HTERT RPE-1 (cell line): ENCODE results near the gene IZUMO1.
"Not testable (repeated sequence)": the region's sequence is repeated elsewhere in the genome, so short reads cannot be mapped to it uniquely, and the experiment has no call there.

Experiments
- in situ Hi-C: fragments of 300-500 bp; cut with MboI; formaldehyde crosslinking; loops from 4 replicates; pipeline ENCODE4 v1.14.3; 2020; ENCODE audit warnings: low sequenced_read_pairs

Gene IZUMO1

DNA sequence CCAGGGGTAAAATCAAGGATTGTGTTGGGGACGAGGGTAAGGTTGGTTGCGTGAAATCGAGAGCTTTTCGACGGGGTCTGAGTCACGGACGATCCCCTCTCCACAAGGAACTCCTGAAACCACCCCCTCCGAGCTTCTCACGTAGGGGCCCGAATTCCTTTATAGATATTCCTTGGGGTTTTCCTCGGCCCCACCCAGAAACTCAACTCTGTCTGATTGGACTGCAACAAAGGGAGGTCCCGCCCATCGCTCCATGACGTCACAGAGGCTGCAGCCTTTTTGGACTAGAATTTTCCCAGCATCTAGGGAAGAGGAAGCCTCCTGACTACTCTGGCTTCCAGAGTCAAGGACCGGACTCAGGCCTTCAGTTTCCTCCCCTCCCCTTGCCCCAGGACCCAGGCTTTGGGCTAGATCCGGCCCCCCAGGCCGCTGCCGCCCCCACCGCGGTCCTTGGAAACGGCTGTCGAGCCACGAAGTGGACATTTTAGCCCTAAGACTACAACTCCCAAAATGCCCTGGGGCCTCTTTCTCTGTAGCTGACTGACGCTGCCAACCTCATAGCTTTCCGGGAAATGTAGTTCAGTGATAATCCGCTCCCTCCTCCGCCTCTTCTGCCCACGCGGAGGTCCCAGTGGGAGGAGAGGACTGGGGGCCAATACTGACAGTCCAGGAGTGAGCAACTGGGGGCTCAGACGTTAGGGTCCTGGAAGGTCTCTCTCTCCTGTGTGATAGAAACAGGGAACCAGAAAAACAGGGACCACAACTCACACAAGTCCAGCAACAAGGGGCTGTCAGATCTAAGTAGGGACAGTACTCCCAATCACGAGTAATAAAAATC is at the start of gene IZUMO1:
Gene IZUMO1 (minus strand): TSS at position 172 of the 838 bp plus-strand sequence. CDS start 1,050 bp downstream, outside the sequence.
- in situ Hi-C loops: no loop called here

DNA sequence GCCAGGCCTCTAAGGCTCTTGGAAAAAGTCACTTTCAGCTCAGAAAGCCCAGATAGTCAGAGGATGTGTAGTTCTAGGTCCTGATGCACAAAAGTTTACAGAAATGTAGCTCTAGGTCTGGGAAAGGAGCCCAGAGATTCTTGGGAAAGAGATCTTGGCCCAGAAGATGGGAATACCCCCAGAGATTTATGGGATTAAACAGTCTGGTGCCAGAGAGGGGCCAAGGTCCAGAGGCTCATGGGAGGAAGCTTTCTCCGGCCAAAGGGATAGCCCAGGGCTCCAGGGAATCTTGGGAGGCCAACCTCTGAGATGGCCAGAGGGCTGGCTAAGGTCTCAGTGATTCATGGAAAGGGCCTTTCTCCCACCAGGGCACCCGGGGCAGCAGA is 49.0 kb upstream of the IZUMO1 start:
- in situ Hi-C loops: no loop called here

DNA sequence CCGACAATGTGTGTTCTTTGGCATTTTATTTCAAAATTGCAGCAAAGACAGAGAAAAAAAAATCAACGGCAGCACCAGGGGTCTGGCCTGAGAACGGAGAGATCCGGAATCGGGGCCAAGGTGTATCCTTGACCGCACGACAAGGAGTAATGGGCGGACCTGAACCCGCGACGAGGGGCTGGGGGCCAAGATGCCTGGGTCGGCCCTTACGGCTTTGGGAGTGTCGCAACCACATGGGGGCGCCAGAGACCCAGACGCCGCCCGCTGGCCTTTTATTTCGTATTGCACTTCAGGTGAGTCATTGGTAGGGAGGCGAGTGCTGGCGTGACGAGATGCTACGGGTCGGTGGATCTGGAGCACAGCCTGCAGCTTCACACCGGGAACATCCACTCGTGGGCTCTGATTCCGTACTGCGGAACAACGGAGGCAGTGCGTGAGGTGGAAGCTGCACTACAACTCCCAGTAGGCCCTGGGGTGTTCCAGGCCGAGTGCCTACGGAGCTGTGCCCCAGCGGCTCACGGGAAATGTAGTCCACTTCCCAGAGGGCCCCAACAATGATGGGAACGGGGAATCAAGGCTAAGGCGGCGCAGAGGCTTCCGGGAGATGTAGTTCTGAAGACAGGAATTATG is 48.5 kb upstream of the IZUMO1 start:
- in situ Hi-C loops: no loop called here

DNA sequence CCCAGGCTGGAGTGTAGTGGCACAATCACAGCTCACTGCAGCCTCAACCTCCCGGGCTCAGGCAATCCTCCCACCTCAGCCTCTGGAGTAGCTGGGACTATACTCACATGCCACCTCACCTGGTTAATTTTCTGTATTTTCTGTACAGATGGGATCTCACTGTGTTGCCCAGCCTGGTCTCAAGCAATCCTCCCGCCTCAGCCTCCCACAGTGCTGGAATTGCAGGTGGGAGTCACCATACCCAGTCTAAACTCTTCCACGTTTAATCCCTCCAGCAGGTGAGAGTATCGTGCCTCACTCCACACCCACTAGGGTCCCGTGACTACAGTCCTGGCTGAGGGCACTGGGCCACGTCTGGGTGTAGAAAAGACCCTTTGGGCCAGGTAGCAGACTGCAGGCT is 47.6 kb upstream of the IZUMO1 start:
- in situ Hi-C loops: no loop called here

DNA sequence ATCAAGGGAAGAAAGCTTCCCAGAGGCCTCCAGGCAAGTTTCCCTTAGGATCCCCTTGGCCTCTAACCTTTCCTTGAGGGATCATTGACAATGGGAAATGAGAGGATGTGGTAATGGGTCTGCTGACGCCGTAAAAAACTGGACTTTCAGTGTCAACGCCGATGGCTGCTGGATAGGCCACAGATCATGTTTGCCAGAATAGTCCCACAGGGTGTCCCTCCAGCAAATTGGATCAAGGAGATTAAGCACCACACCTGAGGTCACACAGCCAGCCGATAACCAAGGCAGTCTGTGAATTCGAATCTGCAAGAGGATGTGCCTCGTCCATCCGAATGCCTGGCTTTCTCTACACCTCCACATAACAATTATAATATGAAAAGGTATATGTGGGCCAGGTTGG is 46.6 kb upstream of the IZUMO1 start:
- in situ Hi-C loops: no loop called here

DNA sequence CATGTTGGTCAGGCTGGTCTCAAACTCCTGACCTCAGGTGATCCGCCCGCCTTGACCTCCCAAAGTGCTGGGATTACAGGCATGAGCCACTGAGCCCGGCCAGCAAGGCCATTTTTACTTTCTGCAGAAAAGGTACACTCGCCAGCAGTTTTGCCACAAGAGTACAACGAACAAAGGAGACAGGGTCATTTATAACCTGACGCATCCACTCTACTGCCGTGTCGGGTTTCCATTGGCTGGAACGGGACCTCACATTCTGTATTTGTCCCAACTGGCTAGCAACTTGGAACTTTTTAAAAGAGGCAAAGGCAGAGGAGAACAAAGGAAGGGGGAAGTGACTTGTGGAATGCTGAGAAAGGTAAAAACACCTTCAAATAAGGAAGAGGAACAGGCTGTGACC is 40.6 kb upstream of the IZUMO1 start:
- in situ Hi-C loops: not testable (repeated sequence)

DNA sequence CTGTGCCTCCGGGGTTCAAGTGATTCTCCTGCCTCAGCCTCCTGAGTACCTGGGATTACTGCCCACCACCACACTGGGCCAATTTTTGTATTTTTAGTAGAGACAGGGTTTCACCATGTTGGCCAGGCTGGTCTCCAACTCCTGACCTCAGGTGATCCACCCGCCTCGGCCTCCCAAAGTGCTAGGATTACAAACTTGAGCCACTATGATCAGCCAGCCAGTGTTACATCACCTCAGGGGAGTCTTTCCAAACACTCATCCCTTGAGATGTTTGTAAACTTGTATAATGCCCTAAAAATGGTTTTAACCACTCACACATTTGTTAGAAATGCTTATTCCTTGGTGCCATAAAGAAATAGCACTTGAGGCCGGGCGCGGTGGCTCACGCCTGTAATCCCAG is 39.7 kb upstream of the IZUMO1 start:
- in situ Hi-C loops: not testable (repeated sequence)

DNA sequence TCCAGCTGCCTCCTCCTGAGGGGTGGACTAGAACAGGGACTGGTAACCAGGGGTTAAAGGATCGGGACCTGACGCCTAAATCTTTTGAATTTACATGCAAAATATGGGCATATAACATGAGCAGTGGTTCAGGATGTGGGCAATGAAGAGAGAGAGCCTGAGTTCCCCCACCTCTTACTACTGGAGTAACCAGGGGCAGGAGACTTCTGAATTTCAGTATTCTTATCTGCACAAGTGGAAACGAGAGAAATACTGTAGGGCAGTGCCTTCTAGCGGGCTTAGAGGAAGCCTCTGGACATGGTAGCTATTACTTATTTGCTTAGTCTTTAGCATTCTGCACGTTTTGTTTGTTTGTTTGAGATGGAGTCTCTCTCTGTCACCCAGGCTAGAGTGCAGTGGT is 37.8 kb upstream of the IZUMO1 start:
- in situ Hi-C loops: no loop called here

DNA sequence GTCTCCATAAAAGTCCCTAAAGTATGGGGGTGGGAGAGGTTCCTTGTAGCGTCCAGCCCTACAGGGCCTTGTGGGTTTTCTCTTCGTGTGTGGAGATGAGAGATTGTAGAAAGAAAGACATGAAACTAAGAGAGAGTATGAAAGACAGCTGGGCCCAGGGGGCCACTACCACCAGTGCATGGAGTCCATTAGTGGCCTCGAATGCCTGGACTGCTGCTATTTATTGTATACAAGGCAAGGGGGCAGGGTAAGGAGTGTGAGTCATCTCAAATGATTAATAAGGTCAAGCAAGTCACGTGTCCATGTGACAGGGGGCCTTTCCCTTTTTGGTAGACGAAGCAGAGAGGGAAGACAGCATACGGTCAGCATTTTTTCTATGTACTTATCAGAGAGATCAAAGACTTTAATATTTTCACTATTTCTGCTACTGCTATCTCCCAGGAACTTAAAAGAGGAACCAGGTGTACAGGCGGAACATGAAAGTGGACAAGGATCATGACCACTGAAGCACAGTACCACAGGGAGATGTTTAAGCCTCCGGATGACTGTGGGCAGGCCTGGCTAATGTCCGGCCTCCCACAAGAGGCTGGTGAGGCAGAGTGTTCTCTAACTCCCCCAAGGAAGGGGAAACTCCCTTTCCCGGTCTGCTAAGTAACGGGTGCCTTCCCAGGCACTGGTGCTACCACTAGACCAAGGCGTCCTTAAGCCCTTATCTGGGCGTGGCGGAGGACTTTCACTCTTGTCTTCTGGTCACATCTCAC is 34.1 kb upstream of the IZUMO1 start:
- in situ Hi-C loops: no loop called here

DNA sequence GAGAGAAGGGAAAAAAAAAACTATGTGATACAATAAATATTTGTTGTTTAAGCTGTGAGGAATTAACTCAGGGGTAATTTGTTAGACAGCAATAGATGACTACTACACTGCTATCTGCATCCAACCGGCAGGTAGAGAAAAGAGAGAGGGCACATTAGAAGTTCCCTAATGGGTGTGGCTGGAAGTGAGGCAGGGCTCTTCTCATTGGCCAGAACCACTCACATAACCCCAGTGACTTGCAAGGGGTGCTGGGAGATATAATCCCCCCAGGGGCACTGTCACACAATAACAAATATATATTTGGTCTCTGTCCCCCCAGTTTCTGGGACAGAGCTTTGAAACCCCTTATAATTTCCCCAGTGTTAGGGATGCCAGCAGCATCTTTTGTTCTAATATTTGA is 32.9 kb upstream of the IZUMO1 start:
- in situ Hi-C loops: no loop called here

DNA sequence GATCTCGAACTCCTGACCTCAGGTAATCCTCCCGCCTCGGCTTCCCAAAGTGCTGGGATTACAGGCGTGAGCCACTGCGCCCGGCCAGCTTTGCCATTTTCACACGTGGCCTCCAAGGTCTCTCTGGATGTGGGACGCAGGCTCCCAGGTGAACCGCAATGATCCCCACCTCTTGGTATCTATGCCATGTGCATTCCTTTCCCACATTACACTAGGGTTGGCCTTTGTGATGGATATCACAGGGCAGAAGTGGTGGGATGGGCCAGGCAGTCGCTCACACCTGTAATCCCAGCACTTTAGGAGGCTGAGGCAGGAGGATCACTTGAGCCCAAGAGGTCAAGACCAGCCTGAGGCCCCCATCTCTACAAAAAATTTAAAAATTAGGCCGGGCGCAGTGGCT is 31.0 kb upstream of the IZUMO1 start:
- in situ Hi-C loops: no loop called here

DNA sequence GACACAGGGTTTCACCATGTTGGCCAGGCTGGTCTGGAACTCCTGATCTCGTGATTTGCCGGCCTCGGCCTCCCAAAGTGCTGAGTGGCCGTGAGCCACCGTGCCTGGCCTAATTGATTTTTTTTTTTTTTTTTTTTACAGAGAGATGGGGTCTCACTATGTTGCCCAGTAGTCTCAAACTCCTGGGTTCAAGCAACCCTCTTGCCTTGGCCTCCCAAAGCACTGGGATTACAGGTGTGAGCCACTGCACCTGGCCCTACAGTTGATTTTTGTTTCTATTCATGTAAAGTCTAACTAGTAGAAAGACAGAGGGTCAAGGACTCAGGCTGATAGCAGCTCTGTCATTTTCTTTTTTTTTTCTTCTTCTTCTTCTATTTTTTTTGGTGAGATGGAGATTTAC is 30.4 kb upstream of the IZUMO1 start:
- in situ Hi-C loops: no loop called here

DNA sequence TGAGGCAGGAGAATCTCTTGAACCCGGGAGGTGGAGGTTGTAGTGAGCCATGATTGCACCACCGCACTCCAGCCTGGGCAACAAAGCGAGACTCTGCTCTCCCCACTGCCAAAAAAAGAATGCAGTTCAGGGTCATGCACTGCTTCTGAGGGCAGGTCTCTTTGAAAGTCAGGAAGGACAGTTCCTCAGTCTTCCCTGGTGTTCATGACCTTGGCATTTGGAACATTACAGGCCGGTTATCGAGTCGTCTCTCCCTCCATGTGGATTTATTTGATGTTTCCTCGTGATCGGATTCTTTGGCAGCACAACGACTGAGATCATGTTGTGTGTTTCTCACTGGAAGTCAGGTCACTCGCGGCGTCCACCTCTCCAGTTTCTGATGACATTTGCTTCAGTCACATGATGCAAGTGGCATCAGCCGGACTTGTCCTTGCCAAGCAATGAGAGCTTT is 25.8 kb upstream of the IZUMO1 start:
- in situ Hi-C loops: no loop called here

DNA sequence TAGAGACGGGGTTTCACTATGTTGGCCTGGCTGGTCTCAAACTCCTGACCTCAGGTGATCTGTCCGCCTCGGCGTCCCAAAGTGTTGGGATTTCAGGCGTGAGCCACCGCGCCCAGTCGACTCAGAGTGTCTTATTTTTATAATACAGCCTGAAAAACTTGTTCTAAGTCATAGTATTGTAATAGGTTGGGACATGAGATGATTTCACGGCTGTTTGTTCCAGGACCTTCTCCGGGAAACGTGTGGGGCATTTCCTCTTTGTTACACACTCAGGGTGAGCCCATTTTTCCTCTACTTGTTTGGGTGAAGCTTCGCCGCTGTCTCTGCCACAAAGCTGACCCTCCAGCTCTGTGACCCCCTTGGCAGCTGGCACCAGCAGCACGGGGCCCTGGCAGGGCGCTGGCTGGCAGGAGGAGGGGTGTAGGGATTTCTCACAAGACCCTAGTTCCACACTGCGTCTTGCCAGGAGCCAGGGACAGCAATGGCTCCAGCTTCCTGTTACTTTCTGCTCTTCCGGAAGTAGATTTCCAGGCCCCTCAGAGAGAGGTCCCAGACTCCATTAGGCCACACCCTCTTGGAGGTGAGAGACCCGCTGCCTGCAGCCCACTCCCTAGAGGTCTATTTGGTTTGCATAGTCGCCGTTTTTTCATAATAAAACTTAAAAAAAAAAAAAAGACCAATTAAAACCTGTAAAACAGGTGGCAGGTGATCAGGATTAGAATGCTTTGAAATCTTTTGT is 24.2 kb upstream of the IZUMO1 start:
- in situ Hi-C loops: no loop called here

DNA sequence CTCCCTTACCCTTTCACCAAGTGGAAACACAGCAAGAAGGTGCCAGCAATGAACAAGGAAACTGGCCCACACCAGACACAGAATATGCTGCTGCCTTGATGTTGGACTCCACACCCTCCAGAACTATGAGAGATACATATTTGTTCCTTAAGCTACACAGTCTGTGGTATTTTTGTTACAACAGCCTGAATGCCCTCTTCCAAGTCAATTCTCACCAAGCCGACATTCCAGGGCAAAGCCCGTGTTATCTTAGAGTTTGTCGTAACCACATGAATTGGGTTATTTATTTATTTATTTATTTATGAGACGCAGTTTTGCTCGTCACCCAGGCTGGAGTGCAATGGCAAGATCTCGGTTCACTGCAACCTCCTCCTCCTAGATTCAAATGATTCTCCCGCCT is 23.6 kb upstream of the IZUMO1 start:
- in situ Hi-C loops: no loop called here

DNA sequence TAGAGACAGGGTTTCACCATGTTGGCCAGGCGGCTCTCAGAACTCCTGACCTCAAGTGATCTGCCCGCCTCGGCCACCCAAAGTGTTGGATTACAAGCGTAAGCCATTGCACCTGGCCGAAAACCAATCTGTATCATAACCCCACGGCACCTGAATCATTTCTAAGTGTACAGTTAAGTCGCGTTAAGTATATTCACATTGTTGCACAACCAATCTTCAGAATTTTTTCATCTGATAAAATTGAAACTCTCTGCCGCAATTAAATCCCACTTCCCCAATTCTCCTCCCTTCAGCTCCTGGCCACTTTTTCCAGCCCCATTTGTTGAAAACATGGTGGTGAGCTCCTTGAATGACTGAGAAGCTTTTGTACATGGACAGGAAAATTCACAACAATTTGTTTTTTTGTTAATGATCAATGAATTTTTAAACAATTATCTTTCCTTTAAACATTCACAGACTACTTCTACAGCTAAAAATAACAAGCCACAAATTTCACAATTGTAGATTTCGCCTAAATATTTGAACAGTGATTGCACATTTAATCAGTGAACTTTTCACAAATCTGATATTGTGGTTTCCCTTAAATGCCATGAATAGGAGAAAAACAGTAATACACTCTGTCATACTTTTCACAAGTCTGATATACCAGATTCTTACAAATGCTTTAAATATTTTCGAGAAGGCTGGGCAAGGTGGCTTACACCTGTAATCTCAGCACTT is 22.4 kb upstream of the IZUMO1 start:
- in situ Hi-C loops: no loop called here

DNA sequence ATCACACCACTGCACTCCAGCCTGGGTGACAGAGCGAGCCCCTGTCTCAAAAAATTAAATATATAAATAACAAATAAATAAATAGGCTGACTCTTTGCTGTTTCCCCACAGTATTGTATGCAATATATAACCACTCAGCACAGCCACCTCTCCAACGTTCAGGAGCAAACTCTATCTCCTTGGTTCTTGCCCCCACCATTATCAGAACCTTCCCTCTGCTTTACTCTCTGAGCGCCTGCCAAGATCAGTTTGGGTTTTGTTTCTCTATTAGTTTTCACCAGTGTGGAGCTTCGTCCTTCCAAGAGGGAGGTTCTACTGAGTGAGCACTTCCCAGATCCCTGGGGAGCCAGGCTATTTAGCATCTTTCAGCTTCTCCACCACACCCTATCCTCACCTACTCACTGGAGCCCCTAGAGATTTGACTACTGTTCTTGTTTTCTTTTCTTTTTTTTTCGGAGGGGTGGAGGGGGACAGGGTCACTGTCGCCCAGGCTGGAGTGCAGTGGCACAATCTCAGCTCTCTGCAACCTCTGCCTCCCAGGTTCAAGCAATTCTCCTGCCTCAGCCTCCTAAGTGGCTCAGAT is 21.6 kb upstream of the IZUMO1 start:
- in situ Hi-C loops: not testable (repeated sequence)

DNA sequence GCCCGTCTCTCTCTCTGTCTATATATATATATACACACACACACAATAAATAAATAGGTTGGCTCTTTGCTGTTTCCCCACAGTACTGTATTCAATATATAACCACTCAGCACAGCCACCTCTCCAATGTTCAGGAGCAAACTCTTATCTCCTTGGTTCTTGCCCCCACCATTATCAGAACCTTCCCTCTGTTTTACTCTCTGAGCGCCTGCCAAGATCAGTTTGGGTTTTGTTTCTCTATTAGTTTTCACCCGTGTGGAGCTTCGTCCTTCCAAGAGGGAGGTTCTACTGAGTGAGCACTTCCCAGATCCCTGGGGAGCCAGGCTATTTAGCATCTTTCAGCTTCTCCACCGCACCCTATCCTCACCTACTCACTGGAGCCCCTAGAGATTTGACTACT is 19.1 kb upstream of the IZUMO1 start:
- in situ Hi-C loops: not testable (repeated sequence)

DNA sequence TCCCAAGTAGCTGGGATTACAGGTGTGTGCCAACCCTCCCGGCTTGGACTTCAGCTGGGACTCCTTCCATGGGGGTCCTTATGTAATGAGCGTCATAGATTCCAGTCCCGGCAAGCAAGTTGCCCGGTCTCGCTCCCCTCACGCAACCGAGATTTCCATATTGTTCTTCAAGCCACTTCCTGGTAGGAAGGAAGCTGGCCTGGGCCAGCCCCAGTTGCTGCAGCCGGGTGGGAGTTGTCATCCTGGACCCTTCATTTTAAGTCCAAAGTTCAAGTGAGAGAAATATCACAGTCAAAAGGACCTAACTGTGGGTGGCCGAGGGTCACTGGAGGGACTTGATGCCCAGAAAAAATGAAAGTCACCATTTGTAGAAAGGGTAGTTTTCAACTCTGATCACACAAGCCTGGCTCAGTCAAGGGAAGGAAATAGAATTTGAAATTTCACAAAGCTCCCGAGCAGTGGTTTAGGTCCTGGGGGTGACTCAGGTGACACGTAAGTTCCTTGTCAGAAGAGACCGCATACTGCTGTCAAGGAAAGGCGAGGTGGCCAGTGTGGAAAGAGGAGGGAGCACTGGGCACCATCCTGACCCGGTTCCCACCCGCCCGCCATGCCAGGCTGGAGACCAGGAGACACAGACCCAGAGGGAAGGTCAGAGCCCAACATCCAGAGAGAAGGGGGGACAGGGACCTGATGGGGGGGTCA is 13.9 kb upstream of the IZUMO1 start:
- in situ Hi-C loops: no loop called here
